AG04449 (cell line): Measurements from ENCODE around the gene PDE7B.

Experiments
- CTCF ChIA-PET: fragments of 350-600 bp; formaldehyde crosslinking; extraction: SDS; loops from one replicate; lab custom pipeline; 2021; ENCODE audit warnings: antibody characterized with exemption; lab: Yijun Ruan, JAX
- POLR2A ChIA-PET: fragments of 400-600, 350-600 bp; formaldehyde crosslinking; extraction: SDS; loops from one replicate; lab custom pipeline; 2020; ENCODE audit warnings: antibody characterized with exemption, inconsistent platforms; lab: Yijun Ruan, JAX
- DNase-seq: peaks from one replicate; pipeline ENCODE4 v3.0.0-alpha.2; 2010; ENCODE audit warnings: low read depth, low spot score
- H3K4me3 ChIP-seq: 2 replicates; pipeline ENCODE4 v1.5.1; 2011; ENCODE audit warnings: low read depth, mild to moderate bottlenecking, control low read depth, low read length
- TF ChIP-seq, protein P1 (sequence below): IDR thresholded peaks from one replicate; pipeline ENCODE4 v1.5.1; 2011; ENCODE audit warnings: mild to moderate bottlenecking, moderate library complexity, low read length, control low read depth, inconsistent platforms; ENCODE audit not compliant: insufficient read depth; ENCODE audit errors: missing control alignments

Gene PDE7B

DNA sequence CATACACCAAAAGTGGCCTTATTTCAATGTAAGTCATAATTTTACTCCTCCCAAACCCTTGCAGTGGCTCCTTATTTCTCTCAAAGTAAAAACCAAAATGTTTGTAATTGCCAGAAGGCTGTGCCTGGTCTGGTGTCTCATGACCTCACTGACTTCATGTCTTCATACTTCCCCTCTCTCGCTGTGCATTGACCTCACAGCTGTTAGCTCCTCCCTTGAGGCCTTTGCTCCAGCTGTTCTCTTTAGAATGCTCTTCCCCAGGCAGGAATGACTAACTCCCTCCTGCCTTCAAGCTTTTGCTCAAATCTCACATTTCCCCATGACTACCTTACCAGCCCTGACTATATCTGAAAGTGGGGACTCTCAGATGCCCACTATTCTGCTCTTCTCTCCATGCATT is 315.3 kb downstream of the PDE7B start:
- TF ChIP-seq, protein P1, sequence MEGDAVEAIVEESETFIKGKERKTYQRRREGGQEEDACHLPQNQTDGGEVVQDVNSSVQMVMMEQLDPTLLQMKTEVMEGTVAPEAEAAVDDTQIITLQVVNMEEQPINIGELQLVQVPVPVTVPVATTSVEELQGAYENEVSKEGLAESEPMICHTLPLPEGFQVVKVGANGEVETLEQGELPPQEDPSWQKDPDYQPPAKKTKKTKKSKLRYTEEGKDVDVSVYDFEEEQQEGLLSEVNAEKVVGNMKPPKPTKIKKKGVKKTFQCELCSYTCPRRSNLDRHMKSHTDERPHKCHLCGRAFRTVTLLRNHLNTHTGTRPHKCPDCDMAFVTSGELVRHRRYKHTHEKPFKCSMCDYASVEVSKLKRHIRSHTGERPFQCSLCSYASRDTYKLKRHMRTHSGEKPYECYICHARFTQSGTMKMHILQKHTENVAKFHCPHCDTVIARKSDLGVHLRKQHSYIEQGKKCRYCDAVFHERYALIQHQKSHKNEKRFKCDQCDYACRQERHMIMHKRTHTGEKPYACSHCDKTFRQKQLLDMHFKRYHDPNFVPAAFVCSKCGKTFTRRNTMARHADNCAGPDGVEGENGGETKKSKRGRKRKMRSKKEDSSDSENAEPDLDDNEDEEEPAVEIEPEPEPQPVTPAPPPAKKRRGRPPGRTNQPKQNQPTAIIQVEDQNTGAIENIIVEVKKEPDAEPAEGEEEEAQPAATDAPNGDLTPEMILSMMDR, result no peak
- CTCF ChIA-PET, result no interaction called here
- DNase-seq, result no peak
- POLR2A ChIA-PET, result no interaction called here
- H3K4me3 ChIP-seq, result no peak overlapping the region

DNA sequence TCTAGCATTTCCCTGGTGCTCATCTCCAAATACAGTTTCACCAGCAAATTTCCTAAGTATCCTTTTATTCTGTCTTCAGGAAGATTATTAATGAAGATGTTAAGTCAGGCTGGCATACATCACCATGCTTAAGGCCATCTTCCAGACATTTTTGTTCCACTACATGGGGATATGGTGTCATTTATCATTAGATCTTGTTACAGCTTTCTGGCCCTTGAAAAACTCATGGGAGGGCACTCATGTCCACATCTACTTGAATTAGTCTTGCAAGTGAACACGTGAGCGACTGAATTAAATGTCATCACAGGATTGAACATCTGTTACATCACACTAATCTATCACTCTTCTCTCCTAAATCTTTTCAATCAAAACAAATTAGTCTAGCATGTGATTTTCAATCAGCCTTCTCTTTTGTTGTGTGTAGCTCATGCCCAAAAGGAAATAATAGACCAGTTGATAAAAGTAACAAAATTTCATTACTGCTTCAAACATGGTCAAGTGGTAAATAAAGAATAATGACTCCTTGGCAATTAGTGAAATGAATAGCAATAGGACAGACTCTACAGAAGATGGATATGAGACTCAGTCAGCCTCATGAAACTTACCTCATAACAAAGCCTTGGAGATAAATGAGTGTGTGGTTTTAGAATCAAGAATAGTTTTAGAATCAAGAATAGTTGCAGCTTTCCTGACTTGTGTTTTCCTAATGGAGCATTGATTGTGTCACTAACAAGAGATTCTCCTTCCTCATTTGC is 318.1 kb downstream of the PDE7B start:
- DNase-seq, result no peak
- TF ChIP-seq, protein P1, result no peak
- H3K4me3 ChIP-seq, result no peak overlapping the region
- POLR2A ChIA-PET, result no interaction called here
- CTCF ChIA-PET, result no interaction called here

DNA sequence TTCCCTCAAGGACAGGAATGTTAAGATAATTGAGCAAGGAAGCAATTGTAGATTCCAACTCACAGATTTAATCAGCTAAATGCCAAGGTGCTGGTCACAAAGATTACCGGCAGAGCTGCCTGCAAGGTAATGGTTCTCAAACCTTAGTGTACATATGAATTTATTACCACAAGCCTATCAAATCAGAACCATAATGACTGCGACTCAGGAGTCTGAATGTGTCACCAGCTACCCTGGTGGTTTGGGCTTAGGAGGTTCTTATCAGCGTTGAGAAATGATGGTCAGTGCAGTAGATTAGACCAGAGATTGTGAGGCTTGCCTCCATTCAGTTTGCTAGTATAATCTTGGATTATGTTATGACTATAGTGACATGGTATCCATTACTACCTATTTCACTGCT is 319.7 kb downstream of the PDE7B start:
- CTCF ChIA-PET, result interaction anchor here (1.2 kb wide), 1 partner anchor 630 kb away, joined by 3 read pairs; no protein-coding TSS in a partner anchor
- no peak overlapping the region for H3K4me3 ChIP-seq
- TF ChIP-seq, protein P1, result no peak
- DNase-seq, result no peak
- POLR2A ChIA-PET, result no interaction called here

DNA sequence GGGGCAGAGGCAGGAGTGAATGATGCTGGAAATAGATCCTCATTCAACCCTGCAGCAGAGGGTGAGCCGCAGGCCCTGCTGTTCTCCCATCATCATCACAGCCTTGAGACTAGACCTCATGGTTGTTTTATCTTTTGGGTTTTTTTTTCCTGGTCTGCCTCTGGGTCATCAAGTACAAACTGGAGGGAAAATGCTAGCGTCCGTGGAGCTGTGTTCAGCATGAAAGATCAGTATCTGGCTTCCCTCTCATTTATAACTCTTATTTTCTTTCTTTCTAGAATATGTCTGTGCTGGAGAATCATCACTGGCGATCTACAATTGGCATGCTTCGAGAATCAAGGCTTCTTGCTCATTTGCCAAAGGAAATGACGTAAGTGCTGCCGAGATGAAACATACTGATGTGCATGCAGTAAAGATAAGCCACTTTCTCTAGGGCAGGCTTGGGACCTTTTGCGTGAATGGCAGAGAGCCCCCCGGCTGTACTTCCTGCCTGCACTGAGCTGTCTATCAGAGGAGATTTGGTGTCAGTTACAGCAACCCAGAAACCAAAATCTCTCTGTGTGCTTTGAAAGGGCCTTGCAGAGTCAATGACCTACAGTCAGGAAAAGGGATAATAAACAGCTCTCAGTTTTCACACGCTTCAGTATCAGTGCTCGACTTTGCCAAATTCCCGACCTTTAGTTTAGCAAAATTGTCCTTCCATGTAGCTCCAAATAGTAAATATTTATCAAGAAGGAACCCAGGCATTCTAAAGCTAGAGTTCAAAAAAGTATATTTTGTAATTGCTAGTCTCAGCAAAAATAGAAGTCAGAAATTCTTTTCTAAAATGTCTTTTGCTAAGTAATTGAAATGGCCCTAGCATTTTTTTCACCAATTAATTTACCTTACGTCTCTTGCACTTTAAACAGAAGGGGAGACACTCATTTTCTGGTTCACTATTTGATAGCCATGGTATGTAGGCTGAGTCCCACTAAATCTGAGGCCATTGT is 322.3 kb downstream of the PDE7B start:
- no peak for DNase-seq
- no peak overlapping the region for H3K4me3 ChIP-seq
- POLR2A ChIA-PET, result interaction anchor here (0.6 kb wide), 1 partner anchor 130 kb away, joined by 3 read pairs; no protein-coding TSS in a partner anchor
- CTCF ChIA-PET, result interaction anchor here (0.8 to 1.1 kb wide), 2 partner anchors 13 to 667 kb away, joined by 3 read pairs; no protein-coding TSS in a partner anchor
- TF ChIP-seq, protein P1, result no peak

DNA sequence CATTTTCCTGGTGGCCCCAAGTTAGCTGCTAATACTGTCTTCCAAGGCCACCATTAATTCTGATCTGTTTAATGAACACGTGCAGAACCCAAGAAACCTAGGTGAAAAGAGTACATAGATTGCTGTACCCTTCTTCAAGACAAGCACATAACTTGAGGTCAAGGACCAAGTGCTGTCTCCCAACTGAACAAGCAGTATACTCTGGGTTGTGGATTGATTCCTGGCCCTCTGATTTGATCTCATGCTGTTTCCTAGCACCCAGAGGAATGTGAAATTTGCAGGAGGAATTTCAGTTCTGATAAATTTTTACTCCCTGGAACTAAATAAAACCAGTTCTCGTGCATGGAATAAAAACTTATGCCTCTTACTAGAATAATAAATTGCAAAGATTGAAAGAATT is 323.0 kb downstream of the PDE7B start:
- DNase-seq, result no peak
- ChIA-PET CTCF (interaction anchor here (1.1 kb wide), 1 partner anchor 668 kb away, joined by 3 read pairs; no protein-coding TSS in a partner anchor), POLR2A (no interaction called here)

More for the DNA sequence above, 323.0 kb downstream of the PDE7B start:
- TF ChIP-seq, protein P1, result no peak
- H3K4me3 ChIP-seq, result no peak overlapping the region
